Stimulated activated CD4-positive, alpha-beta T cell treated with anti-CD3 and anti-CD28 coated beads, Interleukin-12 subunit alpha, Interleukin-12 subunit beta, amount 100 ng/mL, for 24 hours (primary cell): ENCODE results near the gene NOPCHAP1.

Experiments
- DNase-seq, 2 experiments: peaks; one replicate each; pipeline ENCODE4 v3.0.0-alpha.2; 2020; ENCODE audit warnings: low read depth in 2 of 2

Gene NOPCHAP1

DNA sequence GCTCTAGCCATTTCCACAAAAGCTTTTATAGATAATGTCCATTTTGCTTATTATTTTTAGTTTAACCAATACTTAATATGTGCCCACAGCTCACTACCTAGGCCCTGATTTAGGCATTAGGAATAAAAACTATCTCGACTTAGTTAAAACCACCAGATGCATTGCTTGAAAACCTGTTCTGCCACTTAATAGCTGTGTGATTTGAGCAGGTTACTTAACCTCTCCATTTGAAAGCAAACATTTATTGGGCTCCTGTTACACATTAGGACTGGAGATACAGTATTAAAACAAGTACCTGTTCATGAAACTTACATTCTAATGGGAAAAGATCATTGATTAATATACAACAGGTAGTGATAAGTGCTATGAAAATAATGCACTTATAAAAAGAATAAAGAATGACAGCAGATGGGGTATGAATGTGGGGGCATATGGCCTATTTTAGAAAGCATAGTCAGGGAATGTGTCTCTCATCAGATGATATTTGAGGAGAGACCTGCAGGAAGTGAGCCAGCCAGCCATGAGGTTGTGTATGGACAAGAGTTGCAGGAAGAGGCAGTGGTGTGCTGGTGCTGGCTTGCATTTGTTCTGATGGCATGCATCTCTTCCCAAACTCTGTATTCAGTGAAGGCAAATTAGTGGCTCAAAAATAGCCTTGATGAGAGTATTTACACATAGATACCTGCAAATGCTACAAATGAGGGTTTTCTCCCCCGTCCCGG is 34.3 kb downstream of the NOPCHAP1 start:
- DNase-seq = no peak

DNA sequence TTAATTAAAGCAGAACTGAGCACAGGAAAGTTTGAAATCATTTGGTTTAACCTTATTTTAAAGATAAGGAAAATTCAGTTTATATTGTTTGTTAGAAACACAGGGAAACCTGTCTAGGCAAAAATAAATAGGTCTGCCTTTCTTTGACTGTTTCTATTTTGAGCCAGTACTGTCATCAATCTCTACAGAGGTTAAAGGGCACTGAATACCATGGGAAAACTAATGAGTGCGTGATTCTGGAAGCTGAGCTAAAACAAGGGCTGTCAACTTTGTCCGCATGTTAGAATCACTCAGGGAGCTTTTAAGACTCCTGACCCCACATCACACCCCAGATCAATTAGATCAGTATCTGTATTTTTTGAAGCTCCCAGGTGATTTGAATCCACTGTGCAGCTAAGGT is 38.8 kb downstream of the NOPCHAP1 start:
- no peak for DNase-seq

DNA sequence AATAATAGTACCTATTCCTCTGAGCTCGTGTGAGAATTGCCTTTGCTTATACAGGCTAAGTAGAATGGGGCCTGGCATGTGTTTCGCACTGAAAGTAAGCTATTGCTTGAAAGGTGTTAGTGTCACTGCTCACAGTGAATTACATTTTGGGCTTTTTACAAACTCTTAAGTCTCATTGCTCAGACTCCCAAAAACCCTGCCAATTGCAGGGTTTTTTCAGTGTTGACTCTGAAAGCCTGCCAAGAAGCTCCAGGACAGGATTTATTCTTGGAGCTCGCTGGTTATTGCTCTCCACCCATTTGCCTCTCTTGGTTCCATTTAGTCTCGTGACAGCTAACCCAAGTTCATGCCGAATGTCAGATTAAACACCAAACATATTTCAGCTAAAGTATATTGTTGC is 39.8 kb downstream of the NOPCHAP1 start:
- no peak for DNase-seq

DNA sequence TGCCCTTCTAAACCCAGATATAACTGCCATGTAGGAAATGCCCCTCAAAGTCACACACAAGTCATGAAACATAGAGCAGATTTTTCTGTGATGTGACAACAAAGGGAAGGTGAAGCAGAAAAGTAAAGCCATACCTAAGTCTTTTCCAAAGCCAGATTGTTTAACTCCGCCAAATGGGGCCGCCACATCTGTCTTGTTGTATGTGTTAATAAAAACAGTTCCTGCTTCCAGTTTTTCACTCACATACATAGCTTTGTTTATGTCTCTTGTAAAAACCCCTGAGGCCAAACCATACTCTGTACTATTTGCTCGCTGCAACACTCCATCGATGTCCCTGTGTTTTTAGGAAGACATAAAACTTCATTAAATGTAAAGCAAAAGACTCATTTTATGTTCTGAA is 40.3 kb downstream of the NOPCHAP1 start:
- no peak for DNase-seq

DNA sequence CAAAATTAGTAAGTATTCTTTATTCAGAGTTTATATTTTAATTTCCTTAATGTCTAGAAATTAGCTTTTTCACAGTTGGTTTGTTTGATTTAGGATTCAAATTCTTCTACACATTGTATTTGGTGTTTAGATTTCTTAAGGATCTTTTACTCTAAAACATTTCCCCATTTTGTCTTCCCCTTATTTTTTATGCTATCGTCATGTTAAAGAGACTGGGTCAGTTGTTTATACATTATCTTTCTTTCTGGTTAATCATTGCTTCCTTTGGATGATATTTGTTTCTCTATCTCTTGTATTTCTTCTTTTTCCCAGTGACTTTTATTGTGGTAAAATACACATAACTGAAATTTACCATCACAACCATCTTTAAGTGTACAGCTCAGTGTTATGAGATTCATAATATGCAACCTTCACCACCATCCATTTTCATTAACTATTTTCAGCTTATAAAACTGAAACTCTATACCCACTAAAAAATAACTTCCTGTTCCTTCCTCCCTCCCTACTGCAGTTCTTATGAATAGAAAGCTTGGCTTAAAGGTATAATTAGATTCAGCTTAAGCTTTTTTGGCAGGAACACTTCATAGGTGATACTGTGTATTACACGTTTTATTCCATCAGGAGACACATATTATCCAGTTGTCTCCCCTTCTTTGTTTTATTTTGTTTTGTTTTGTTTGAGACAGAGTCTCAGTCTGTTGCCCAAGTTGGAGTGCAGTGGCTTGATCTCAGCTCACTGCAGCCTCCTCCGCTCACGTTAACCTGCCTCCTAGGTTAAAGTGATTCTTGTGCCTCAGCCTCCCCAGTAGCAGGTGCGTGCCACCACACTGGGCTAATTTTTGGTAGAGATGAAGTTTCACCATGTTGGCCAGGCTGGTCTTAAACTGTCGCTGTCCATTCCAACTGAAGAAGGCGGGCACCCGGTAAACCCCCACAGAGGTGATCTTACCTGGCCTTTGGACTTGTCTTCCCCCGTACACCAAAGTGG is 45.0 kb downstream of the NOPCHAP1 start:
- no peak for DNase-seq

DNA sequence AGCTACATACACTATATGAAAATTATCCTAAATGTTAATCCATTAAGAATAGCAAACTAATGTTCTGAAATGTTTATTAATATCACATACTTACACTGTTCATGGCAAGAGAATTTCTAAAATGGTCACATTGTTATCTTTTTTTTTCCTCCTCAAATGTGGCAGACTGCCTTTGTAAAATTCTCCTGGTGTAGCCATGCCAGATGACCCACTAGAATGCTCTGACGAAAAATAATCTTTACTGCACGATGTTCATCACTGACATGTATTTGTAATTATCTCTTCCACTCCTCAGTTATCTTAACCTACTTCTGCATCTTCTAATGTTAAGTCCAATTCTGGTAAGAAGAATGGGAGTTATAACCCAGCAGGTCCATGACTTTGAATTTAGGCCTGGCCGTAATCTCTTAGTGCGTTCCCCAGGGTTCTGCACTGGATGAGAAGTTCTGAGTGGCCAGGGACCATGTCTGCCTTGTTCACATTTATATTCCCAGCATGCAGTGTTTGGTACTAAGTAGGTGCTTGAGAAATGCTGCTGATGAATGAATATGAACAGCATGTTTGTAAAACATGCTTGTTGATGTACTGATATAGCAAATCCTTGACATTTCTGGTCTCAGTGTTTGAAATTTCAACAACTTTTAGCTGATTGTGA is 46.7 kb downstream of the NOPCHAP1 start:
- no peak for DNase-seq

DNA sequence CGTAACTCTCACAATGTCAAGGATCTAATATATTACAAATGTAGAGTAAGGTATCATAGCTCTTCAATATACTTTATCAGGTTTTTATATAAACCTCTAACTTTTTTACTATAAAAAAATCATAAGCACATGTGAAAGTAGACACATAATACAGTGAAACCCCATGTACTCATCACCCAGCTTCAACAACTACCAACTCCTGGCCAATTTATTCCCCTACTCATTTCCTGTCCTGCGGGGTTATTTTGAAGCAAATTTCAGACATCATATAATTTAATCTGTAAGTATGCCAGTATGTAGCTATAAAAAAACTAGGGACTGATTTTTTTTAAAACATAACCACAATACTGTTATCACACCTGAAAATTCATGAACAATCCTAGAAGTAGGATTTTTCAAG is 47.7 kb downstream of the NOPCHAP1 start:
- no peak for DNase-seq
